Measurements from ENCODE around the gene ZXDC. TPM values are rescaled to one million over a fixed set of nuclear protein-coding genes. Genes with fewer than 3 reads are reported as not detected.

Gene ZXDC
- total RNA-seq, 1 experiment from 2014 or later = 37.2 TPM

DNA sequence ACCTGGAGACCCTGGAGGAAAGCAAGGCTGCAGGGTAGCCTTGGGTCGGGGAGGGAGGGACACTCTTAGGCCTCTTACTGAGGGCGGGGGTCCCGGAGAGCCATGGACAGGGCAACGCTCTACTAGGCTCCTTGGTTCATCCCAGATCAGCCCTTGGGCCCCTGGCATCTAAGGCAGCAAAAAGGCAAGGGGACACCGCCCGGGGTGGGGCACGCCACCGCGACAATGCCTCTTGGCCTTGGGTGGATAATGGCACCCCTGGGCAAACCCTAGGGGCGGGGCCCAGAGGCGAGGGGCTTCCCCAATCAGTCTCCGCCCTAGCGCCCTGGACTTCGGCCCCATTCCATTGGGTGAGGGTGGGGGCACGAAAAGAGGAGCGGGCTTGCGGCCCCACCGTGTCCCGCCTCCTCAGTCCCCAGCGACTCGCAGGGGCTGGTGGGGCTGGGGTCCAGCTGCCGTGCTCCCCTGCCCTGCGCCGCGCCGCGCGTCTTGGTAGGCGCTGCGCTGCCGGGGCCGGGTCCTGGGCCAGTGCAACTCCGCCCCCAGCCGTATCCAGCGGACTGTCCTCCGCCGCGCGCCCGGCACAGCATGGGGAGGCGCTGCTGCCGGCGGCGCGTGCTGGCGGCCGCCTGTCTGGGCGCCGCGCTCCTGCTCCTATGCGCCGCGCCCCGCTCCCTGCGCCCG lies 48.2 kb upstream of the ZXDC start, which contains the start of gene CHST13:
CHST13 (plus strand) TSS at position 411 of the 684 bp plus-strand sequence; CDS start at position 589, 178 bp downstream.
- Mint-ChIP-seq H3K4me3 (ENCODE audit: unreplicated experiment) (no peak within 1 kb of the TSS), H3K36me3 (ENCODE audit: insufficient read depth, unreplicated experiment) (no peaks in the 10 kb centered on the region), H3K4me1 (ENCODE audit: insufficient read depth, unreplicated experiment) (no peaks in the 10 kb centered on the region), H3K27ac (ENCODE audit: low read depth, unreplicated experiment) (no peak within 1 kb of the TSS), H3K9me3 (ENCODE audit: unreplicated experiment) (no peaks in the 10 kb centered on the region), H3K27me3 (ENCODE audit: insufficient read depth, unreplicated experiment) (no peaks in the 10 kb centered on the region)
- CTCF ChIA-PET = interaction anchor here (0.6 to 3.6 kb wide), 15 partner anchors 12 to 1241 kb away, joined by 3 to 38 read pairs (median 5); no protein-coding TSS in a partner anchor
- POLR2A ChIA-PET = interaction anchor here (0.9 kb wide), 1 partner anchor 1026 kb away, joined by 3 read pairs; no protein-coding TSS in a partner anchor
- TF ChIP-seq CTCF (IDR thresholded peaks at IDR 0.05; ENCODE audit: unreplicated experiment) = no peak
- intact Hi-C loops (cut with micrococcal nuclease) = loop anchor here (2.0 to 5.0 kb wide), 3 partner anchors 228 to 1021 kb away; no protein-coding TSS in a partner anchor
- no TSS peak for BruUV-seq (replicated peaks)
- no peak for DNase-seq (ENCODE audit: unreplicated experiment)

- H3K27ac Mint-ChIP-seq (ENCODE audit: low read depth, unreplicated experiment) = no peak overlapping the region
- H3K4me3 Mint-ChIP-seq (ENCODE audit: unreplicated experiment) = no peak overlapping the region
- peak; percentile 65 for DNase-seq (ENCODE audit: unreplicated experiment)
- ChIA-PET POLR2A (no interaction called here), CTCF (interaction anchor here (0.5 to 3.6 kb wide), 35 partner anchors 10 to 1712 kb away, joined by 3 to 38 read pairs (median 4); no protein-coding TSS in a partner anchor)
- no peaks in the 10 kb centered on the region for H3K4me1 Mint-ChIP-seq (ENCODE audit: insufficient read depth, unreplicated experiment)
- intact Hi-C loops (cut with micrococcal nuclease) = loop anchor here (2.0 to 5.0 kb wide), 3 partner anchors 230 to 1022 kb away; no protein-coding TSS in a partner anchor
- no TSS peak for BruUV-seq (replicated peaks)
- no peaks in the 10 kb centered on the region for H3K36me3 Mint-ChIP-seq (ENCODE audit: insufficient read depth, unreplicated experiment)
- H3K27me3 Mint-ChIP-seq (ENCODE audit: insufficient read depth, unreplicated experiment) = no peaks in the 10 kb centered on the region
- peak; percentile 90 for TF ChIP-seq CTCF (IDR thresholded peaks at IDR 0.05; ENCODE audit: unreplicated experiment)
- H3K9me3 Mint-ChIP-seq (ENCODE audit: unreplicated experiment) = no peaks in the 10 kb centered on the region
Measured at GRCh38 chr3:126522363-126522788, 46.7 kb upstream of the ZXDC start.

GRCh38 chr3:126521122-126521891 lies 45.6 kb upstream of the ZXDC start:
- no peaks in the 10 kb centered on the region for H3K27me3 Mint-ChIP-seq (ENCODE audit: insufficient read depth, unreplicated experiment)
- TF ChIP-seq CTCF (IDR thresholded peaks at IDR 0.05; ENCODE audit: unreplicated experiment) = no peak
- ChIA-PET POLR2A (no interaction called here), CTCF (interaction anchor here (0.7 to 3.7 kb wide), 9 partner anchors 10 to 1026 kb away, joined by 3 to 38 read pairs (median 6); no protein-coding TSS in a partner anchor)
- intact Hi-C loops (cut with micrococcal nuclease) = loop anchor here (5.0 kb wide), 1 partner anchor 231 kb away; no protein-coding TSS in a partner anchor
- no peak for DNase-seq (ENCODE audit: unreplicated experiment)
- no peaks in the 10 kb centered on the region for H3K9me3 Mint-ChIP-seq (ENCODE audit: unreplicated experiment)
- H3K27ac Mint-ChIP-seq (ENCODE audit: low read depth, unreplicated experiment) = no peak overlapping the region
- BruUV-seq (replicated peaks) = no TSS peak
- H3K4me1 Mint-ChIP-seq (ENCODE audit: insufficient read depth, unreplicated experiment) = no peaks in the 10 kb centered on the region
- H3K36me3 Mint-ChIP-seq (ENCODE audit: insufficient read depth, unreplicated experiment) = no peaks in the 10 kb centered on the region
- no peak overlapping the region for H3K4me3 Mint-ChIP-seq (ENCODE audit: unreplicated experiment)

Measured in MCF 10A (cell line).